Measurements from ENCODE around the gene ABCD2.

GRCh38 chr12:39619660-39620433 is at the start of gene ABCD2:
- no peak for TF ChIP-seq FEZF1 (tag by site-specific recombination; IDR thresholded peaks at IDR 0.05)
- TF ChIP-seq ZNF433 (tag by site-specific recombination; IDR thresholded peaks at IDR 0.05; ENCODE audit: low read depth): no peak
- no peak for TF ChIP-seq ZFHX2 (tag by site-specific recombination; conservative IDR thresholded peaks at IDR 0.05)
- no peak for TF ChIP-seq CTCF (tag by site-specific recombination; IDR thresholded peaks at IDR 0.05)
- no peak for TF ChIP-seq ZBTB48 (tag by site-specific recombination; IDR thresholded peaks at IDR 0.05)
